HUES6 (cell line): ENCODE results near the gene ZNF891.

ENCODE experiments used
- H3K27ac ChIP-seq: 2 replicates; pipeline ENCODE4 v1.7.0; 2013; ENCODE audit warnings: low read depth, mild to moderate bottlenecking, low read length, inconsistent platforms
- H3K27me3 ChIP-seq: 2 replicates; pipeline ENCODE4 v1.6.1; 2013; ENCODE audit warnings: low read length; ENCODE audit not compliant: control insufficient read depth, insufficient read depth
- H3K36me3 ChIP-seq: 2 replicates; pipeline ENCODE4 v1.6.1; 2013; ENCODE audit warnings: low read length; ENCODE audit not compliant: control insufficient read depth, insufficient read depth
- H3K4me1 ChIP-seq: 2 replicates; pipeline ENCODE4 v1.6.1; 2013; ENCODE audit warnings: low read length; ENCODE audit not compliant: control insufficient read depth, insufficient read depth
- H3K4me3 ChIP-seq: 2 replicates; pipeline ENCODE4 v1.5.1; 2013; ENCODE audit warnings: low read depth, low read length
- H3K9ac ChIP-seq: one replicate; pipeline ENCODE4 v1.6.1; 2013; ENCODE audit warnings: mild to moderate bottlenecking, low read length
- H3K9me3 ChIP-seq: 2 replicates; pipeline ENCODE4 v1.6.1; 2013; ENCODE audit warnings: low read depth, low read length; ENCODE audit not compliant: control insufficient read depth, insufficient read depth

The ZNF891 gene

DNA sequence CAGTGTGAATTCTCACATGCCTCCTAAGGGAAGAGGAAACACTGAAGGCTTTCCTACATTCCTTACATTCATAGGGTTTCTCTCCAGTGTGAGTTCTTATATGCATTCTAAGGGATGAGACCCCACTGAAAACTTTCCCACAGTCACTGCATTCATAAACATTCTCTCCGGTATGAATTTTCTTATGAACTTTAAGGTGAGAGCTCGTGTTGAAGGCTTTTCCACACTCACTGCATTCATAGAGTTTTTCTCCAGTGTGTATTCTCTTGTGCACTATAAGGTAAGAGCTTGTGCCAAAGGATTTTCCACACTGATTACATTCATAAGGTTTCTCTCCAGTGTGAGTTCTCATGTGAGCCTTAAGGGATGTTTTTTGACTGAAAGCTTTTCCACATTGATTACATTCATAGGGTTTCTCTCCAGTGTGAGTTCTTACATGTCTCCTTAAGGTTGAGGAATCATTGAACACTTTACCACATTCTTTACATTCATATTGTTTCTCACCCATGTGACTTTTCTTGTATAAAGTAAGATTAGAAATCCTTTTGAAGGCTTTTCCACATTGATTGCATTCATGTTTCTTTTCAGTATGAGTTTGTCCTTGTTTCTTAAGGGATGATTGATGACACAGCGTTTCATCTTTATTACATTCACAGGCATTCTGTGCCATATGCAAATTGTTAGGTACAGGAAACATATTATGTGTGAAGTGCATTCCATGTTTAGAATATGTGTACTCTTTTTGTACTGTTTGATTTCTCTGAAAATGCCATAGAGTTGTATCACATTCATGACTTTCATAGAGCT is 9.5 kb downstream of the ZNF891 start:
- H3K9me3 ChIP-seq: peaks cover 97% of the 10 kb centered on the region
- H3K27me3 ChIP-seq: no peaks in the 10 kb centered on the region
- no peak overlapping the region for H3K27ac ChIP-seq
- no peak overlapping the region for H3K9ac ChIP-seq
- peaks cover 73% of the 10 kb centered on the region for H3K36me3 ChIP-seq
- H3K4me3 ChIP-seq: no peak overlapping the region
- H3K4me1 ChIP-seq: no peaks in the 10 kb centered on the region

DNA sequence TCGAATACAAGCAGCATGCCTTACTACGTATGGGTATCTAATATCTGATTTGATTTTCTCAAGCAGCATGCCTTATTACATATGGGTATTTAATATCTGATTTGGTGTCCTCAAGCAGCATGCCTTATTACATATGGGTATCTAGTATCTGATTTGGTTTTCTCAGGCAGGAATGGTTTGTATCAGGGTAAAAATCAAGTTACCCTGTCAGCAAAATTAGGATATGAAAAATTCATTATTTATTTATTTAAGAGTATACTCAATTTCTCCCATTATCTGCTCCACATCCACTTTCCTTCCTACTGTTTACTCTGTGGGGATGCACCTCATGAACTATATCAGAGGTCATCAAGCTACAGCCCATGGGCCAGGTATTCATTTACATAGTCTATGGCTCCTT is 21.9 kb downstream of the ZNF891 start:
- H3K4me1 ChIP-seq: no peaks in the 10 kb centered on the region
- H3K9ac ChIP-seq: no peak overlapping the region
- no peak overlapping the region for H3K27ac ChIP-seq
- H3K27me3 ChIP-seq: no peaks in the 10 kb centered on the region
- H3K36me3 ChIP-seq: peaks cover 55% of the 10 kb centered on the region
- H3K4me3 ChIP-seq: no peak overlapping the region
- peaks cover 82% of the 10 kb centered on the region for H3K9me3 ChIP-seq

DNA sequence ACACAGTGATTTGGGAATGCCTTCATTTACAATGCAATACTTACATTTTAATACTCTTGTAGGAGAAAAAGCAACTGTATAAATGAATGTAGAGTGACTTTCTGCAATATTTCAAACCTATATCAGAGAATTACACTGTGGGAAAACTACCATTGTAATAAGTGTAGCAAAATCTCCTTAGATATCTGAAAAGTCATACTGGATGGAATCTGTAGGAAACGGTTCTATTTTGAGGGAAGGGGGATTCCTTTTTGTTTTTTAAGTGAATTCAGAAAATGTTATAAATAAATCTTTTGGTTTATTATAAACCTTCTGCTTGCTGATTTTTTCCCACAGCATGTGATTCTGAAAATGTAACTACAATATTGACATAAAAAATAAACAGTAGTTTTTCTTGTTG is 23.0 kb downstream of the ZNF891 start:
- H3K4me1 ChIP-seq: no peaks in the 10 kb centered on the region
- no peak overlapping the region for H3K4me3 ChIP-seq
- no peaks in the 10 kb centered on the region for H3K27me3 ChIP-seq
- H3K27ac ChIP-seq: no peak overlapping the region
- peaks cover 61% of the 10 kb centered on the region for H3K36me3 ChIP-seq
- no peak overlapping the region for H3K9ac ChIP-seq
- H3K9me3 ChIP-seq: peaks cover 89% of the 10 kb centered on the region

GRCh38 chr12:133106253-133106652 is 23.8 kb downstream of the ZNF891 start:
- H3K4me1 ChIP-seq: no peaks in the 10 kb centered on the region
- peak overlapping the region; percentile 11; the same call in 1 of the 2 replicates for H3K4me3 ChIP-seq

GRCh38 chr12:133105620-133106019 is 24.5 kb downstream of the ZNF891 start:
- Histone ChIP-seq H3K36me3 (peaks cover 75% of the 10 kb centered on the region), H3K9me3 (peaks cover 95% of the 10 kb centered on the region)

More at GRCh38 chr12:133106253-133106652, 23.8 kb downstream of the ZNF891 start:
- Histone ChIP-seq H3K27me3 (no peaks in the 10 kb centered on the region), H3K9ac (no peak overlapping the region), H3K27ac (no peak overlapping the region), H3K36me3 (peaks cover 69% of the 10 kb centered on the region), H3K9me3 (peaks cover 93% of the 10 kb centered on the region)

GRCh38 chr12:133083345-133083744 is 46.7 kb downstream of the ZNF891 start:
- Histone ChIP-seq H3K27me3 (no peaks in the 10 kb centered on the region), H3K9me3 (peaks cover 64% of the 10 kb centered on the region), H3K36me3 (peaks cover 65% of the 10 kb centered on the region)

More at GRCh38 chr12:133105620-133106019, 24.5 kb downstream of the ZNF891 start:
- Histone ChIP-seq H3K9ac (no peak overlapping the region), H3K27me3 (no peaks in the 10 kb centered on the region), H3K27ac (no peak overlapping the region), H3K4me1 (no peaks in the 10 kb centered on the region), H3K4me3 (peak overlapping the region; percentile 11; the same call in 1 of the 2 replicates)

GRCh38 chr12:133081159-133081780 is 48.8 kb downstream of the ZNF891 start:
- H3K4me1 ChIP-seq: no peaks in the 10 kb centered on the region
- H3K27ac ChIP-seq: peak overlapping the region; percentile 59
- H3K27me3 ChIP-seq: no peaks in the 10 kb centered on the region
- peak overlapping the region; percentile 91 for H3K9ac ChIP-seq
- H3K9me3 ChIP-seq: peaks cover 64% of the 10 kb centered on the region
- H3K36me3 ChIP-seq: peaks cover 46% of the 10 kb centered on the region
- peak overlapping the region; percentile 90 for H3K4me3 ChIP-seq

More at GRCh38 chr12:133083345-133083744, 46.7 kb downstream of the ZNF891 start:
- H3K4me1 ChIP-seq: no peaks in the 10 kb centered on the region
- no peak overlapping the region for H3K9ac ChIP-seq
- no peak overlapping the region for H3K27ac ChIP-seq
- no peak overlapping the region for H3K4me3 ChIP-seq

GRCh38 chr12:133080368-133081158 is 49.5 kb downstream of the ZNF891 start, which contains the start of gene ZNF140:
TSS of gene ZNF140 (plus strand) at chr12:133080923. CDS start at chr12:133081321, 398 bp downstream.
- Histone ChIP-seq H3K27me3 (no peaks in the 10 kb centered on the region), H3K36me3 (peaks cover 39% of the 10 kb centered on the region), H3K4me3 (peak within 1 kb of the TSS; percentile 90), H3K4me1 (no peaks in the 10 kb centered on the region), H3K27ac (peak within 1 kb of the TSS; percentile 89), H3K9ac (peak within 1 kb of the TSS; percentile 91), H3K9me3 (peaks cover 64% of the 10 kb centered on the region)

GRCh38 chr12:133080026-133080367 is 50.1 kb downstream of the ZNF891 start:
- Histone ChIP-seq H3K4me1 (no peaks in the 10 kb centered on the region), H3K36me3 (peaks cover 33% of the 10 kb centered on the region), H3K9ac (peak overlapping the region; percentile 85), H3K4me3 (peak overlapping the region; percentile 90), H3K27me3 (no peaks in the 10 kb centered on the region), H3K9me3 (peaks cover 63% of the 10 kb centered on the region), H3K27ac (peak overlapping the region; percentile 89)

GRCh38 chr12:133073836-133074235 is 56.2 kb downstream of the ZNF891 start:
- Histone ChIP-seq H3K9ac (no peak overlapping the region), H3K4me1 (no peaks in the 10 kb centered on the region), H3K9me3 (peaks cover 72% of the 10 kb centered on the region), H3K4me3 (no peak overlapping the region), H3K36me3 (no peaks in the 10 kb centered on the region), H3K27me3 (no peaks in the 10 kb centered on the region), H3K27ac (no peak overlapping the region)
